ENCODE measurements around the gene CCDC57. TPM values are rescaled to one million over a fixed set of nuclear protein-coding genes. Genes with fewer than 3 reads are reported as not detected.
A peak's percentile ranks its signal among the peaks of the same experiment; 100 is the strongest.

Gene CCDC57
- polyA plus RNA-seq, 1 donor from 2014 or later, result 70.9 TPM

GRCh38 chr17:82229698-82230608 lies 17.3 kb upstream of the CCDC57 start:
- Histone ChIP-seq H3K79me2 (replicated peaks; ENCODE audit: insufficient read depth, low read length) (no peaks in the 10 kb centered on the region), H3K9ac (ENCODE audit: low read length) (no peak overlapping the region), H3K27ac (ENCODE audit: low read length) (no peak overlapping the region)

GRCh38 chr17:82228842-82229697 lies 16.4 kb upstream of the CCDC57 start, which contains the start of gene SLC16A3:
Gene SLC16A3 (plus strand): TSS chr17:82229042. CDS start chr17:82236009, 6,967 bp downstream.
- Histone ChIP-seq H4K20me1 (ENCODE audit: insufficient read depth) (no peaks in the 10 kb centered on the region), H3K9ac (ENCODE audit: low read length) (no peak within 1 kb of the TSS)

More at GRCh38 chr17:82229698-82230608, 17.3 kb upstream of the CCDC57 start:
- Histone ChIP-seq H3K4me3 (ENCODE audit: low read length) (no peak overlapping the region), H3K27me3 (ENCODE audit: insufficient read depth, low read depth, low read length) (peaks cover 45% of the 10 kb centered on the region), H3K4me2 (ENCODE audit: low read length) (no peak overlapping the region), H4K20me1 (ENCODE audit: insufficient read depth) (no peaks in the 10 kb centered on the region), H3K9me3 (ENCODE audit: low read length) (no peaks in the 10 kb centered on the region), H3K36me3 (ENCODE audit: insufficient read depth, low read length) (no peaks in the 10 kb centered on the region), H3K9me2 (ENCODE audit: insufficient read depth, low read length) (no peaks in the 10 kb centered on the region), H2AFZ (ENCODE audit: low read depth, low read length) (no peak overlapping the region), H3F3A (ENCODE audit: insufficient read depth, low read length, poor library complexity, severe bottlenecking) (no peaks in the 10 kb centered on the region)
- no peak for TF ChIP-seq EP300 (conservative IDR thresholded peaks at IDR 0.05; ENCODE audit: poor library complexity, severe bottlenecking)

More at GRCh38 chr17:82228842-82229697, 16.4 kb upstream of the CCDC57 start, which contains the start of gene SLC16A3:
- TF ChIP-seq POLR2AphosphoS5 (IDR thresholded peaks at IDR 0.05) (no peak), EP300 (conservative IDR thresholded peaks at IDR 0.05; ENCODE audit: poor library complexity, severe bottlenecking) (no peak), RAD21 (conservative IDR thresholded peaks at IDR 0.05) (no peak), CTCF (IDR thresholded peaks at IDR 0.05; ENCODE audit: poor library complexity, severe bottlenecking) (no peak), MXI1 (conservative IDR thresholded peaks at IDR 0.05; ENCODE audit: poor library complexity, severe bottlenecking) (no peak), SMC3 (conservative IDR thresholded peaks at IDR 0.05; ENCODE audit: poor library complexity) (no peak), REST (IDR thresholded peaks at IDR 0.05; ENCODE audit: borderline replicate concordance) (no peak), EZH2 (IDR thresholded peaks at IDR 0.05; ENCODE audit: borderline replicate concordance, insufficient read depth, low read length, poor library complexity, severe bottlenecking) (no peak), TAF1 (IDR thresholded peaks at IDR 0.05; ENCODE audit: low read depth) (no peak)
- Histone ChIP-seq H3K9me2 (ENCODE audit: insufficient read depth, low read length) (no peaks in the 10 kb centered on the region), H3K36me3 (ENCODE audit: insufficient read depth, low read length) (no peaks in the 10 kb centered on the region), H3K9me3 (ENCODE audit: low read length) (no peaks in the 10 kb centered on the region), H3K27me3 (ENCODE audit: insufficient read depth, low read depth, low read length) (peaks cover 45% of the 10 kb centered on the region), H3K4me3 (ENCODE audit: low read length) (peak within 1 kb of the TSS; percentile 25), H3K4me2 (ENCODE audit: low read length) (no peak within 1 kb of the TSS), H3K27ac (ENCODE audit: low read length) (no peak within 1 kb of the TSS), H3K79me2 (replicated peaks; ENCODE audit: insufficient read depth, low read length) (no peaks in the 10 kb centered on the region), H3F3A (ENCODE audit: insufficient read depth, low read length, poor library complexity, severe bottlenecking) (no peaks in the 10 kb centered on the region), H2AFZ (ENCODE audit: low read depth, low read length) (no peak within 1 kb of the TSS)

Measured in neural cell (in vitro differentiated cells).